HEK293 (cell line): ENCODE data around the gene ACAN.

Experiments used
- EGR2 ChIP-seq: fragments of 450-650 bp; formaldehyde crosslinking; IDR thresholded peaks from 2 replicates; pipeline ENCODE4 v1.5.1; 2016; ENCODE audit warnings: low read depth, missing biosample characterization, missing genetic modification characterization
- GLIS1 ChIP-seq: fragments of 450-650 bp; formaldehyde crosslinking; IDR thresholded peaks from 2 replicates; pipeline ENCODE4 v1.5.1; 2016; ENCODE audit warnings: missing biosample characterization, missing genetic modification characterization
- KLF17 ChIP-seq: fragments of 450-650 bp; formaldehyde crosslinking; IDR thresholded peaks from 2 replicates; pipeline ENCODE4 v1.5.1; 2016; ENCODE audit warnings: missing biosample characterization, missing genetic modification characterization
- KLF8 ChIP-seq: fragments of 450-650 bp; formaldehyde crosslinking; IDR thresholded peaks from 2 replicates; pipeline ENCODE4 v1.5.1; 2016; ENCODE audit warnings: missing biosample characterization, missing genetic modification characterization
- PATZ1 ChIP-seq: fragments of 450-650 bp; formaldehyde crosslinking; IDR thresholded peaks from 2 replicates; pipeline ENCODE4 v1.5.1; 2016; ENCODE audit warnings: missing biosample characterization, missing genetic modification characterization
- SP2 ChIP-seq: fragments of 450-650 bp; formaldehyde crosslinking; IDR thresholded peaks from 2 replicates; pipeline ENCODE4 v1.5.1; 2016; ENCODE audit warnings: missing biosample characterization, missing genetic modification characterization
- SP3 ChIP-seq: fragments of 450-650 bp; formaldehyde crosslinking; IDR thresholded peaks from 2 replicates; pipeline ENCODE4 v1.5.1; 2016; ENCODE audit warnings: missing biosample characterization, missing genetic modification characterization
- ZBTB17 ChIP-seq: fragments of 450-650 bp; formaldehyde crosslinking; IDR thresholded peaks from 2 replicates; pipeline ENCODE4 v1.5.1; 2016; ENCODE audit warnings: missing biosample characterization, missing genetic modification characterization
- ZBTB20 ChIP-seq: fragments of 450-650 bp; formaldehyde crosslinking; IDR thresholded peaks from 2 replicates; pipeline ENCODE4 v1.5.1; 2016; ENCODE audit warnings: missing biosample characterization, missing genetic modification characterization
- ZFHX2 ChIP-seq: fragments of 450-650 bp; formaldehyde crosslinking; conservative IDR thresholded peaks from 2 replicates; pipeline ENCODE4 v1.5.1; 2016; ENCODE audit warnings: missing biosample characterization, missing genetic modification characterization
- ZFP69B ChIP-seq: fragments of 450-650 bp; formaldehyde crosslinking; IDR thresholded peaks from 2 replicates; pipeline ENCODE4 v1.5.1; 2016; ENCODE audit warnings: missing biosample characterization, missing genetic modification characterization
- ZNF10 ChIP-seq: fragments of 450-650 bp; formaldehyde crosslinking; IDR thresholded peaks from 2 replicates; pipeline ENCODE4 v1.5.1; 2017; ENCODE audit warnings: missing biosample characterization, missing genetic modification characterization
- ZNF23 ChIP-seq: fragments of 450-650 bp; formaldehyde crosslinking; IDR thresholded peaks from 2 replicates; pipeline ENCODE4 v1.5.1; 2016; ENCODE audit warnings: missing biosample characterization, missing genetic modification characterization, borderline replicate concordance
- ZNF292 ChIP-seq: fragments of 450-650 bp; formaldehyde crosslinking; IDR thresholded peaks from 2 replicates; pipeline ENCODE4 v1.5.1; 2016; ENCODE audit warnings: low read depth, missing biosample characterization, missing genetic modification characterization, borderline replicate concordance
- ZNF350 ChIP-seq: fragments of 450-650 bp; formaldehyde crosslinking; IDR thresholded peaks from 2 replicates; pipeline ENCODE4 v1.5.0; 2017; ENCODE audit warnings: missing biosample characterization, mild to moderate bottlenecking, missing genetic modification characterization
- ZNF433 ChIP-seq: fragments of 450-650 bp; formaldehyde crosslinking; IDR thresholded peaks from 2 replicates; pipeline ENCODE4 v1.5.1; 2016; ENCODE audit warnings: missing biosample characterization, missing genetic modification characterization, low read depth
- ZNF560 ChIP-seq: fragments of 450-650 bp; formaldehyde crosslinking; IDR thresholded peaks from 2 replicates; pipeline ENCODE4 v1.5.1; 2017; ENCODE audit warnings: missing biosample characterization, missing genetic modification characterization, borderline replicate concordance
- ZNF596 ChIP-seq: fragments of 450-650 bp; IDR thresholded peaks from 2 replicates; pipeline ENCODE4 v1.5.0; 2018; ENCODE audit warnings: missing biosample characterization, mild to moderate bottlenecking, missing genetic modification characterization, moderate library complexity
- ZNF610 ChIP-seq: fragments of 450-650 bp; formaldehyde crosslinking; IDR thresholded peaks from 2 replicates; pipeline ENCODE4 v1.5.1; 2016; ENCODE audit warnings: missing biosample characterization, missing genetic modification characterization, borderline replicate concordance
- ZNF660 ChIP-seq: fragments of 450-650 bp; IDR thresholded peaks from 2 replicates; pipeline ENCODE4 v1.5.1; 2018; ENCODE audit warnings: missing biosample characterization, mild to moderate bottlenecking, missing genetic modification characterization
- ZNF677 ChIP-seq: fragments of 450-650 bp; IDR thresholded peaks from 2 replicates; pipeline ENCODE4 v1.5.0; 2018; ENCODE audit warnings: missing biosample characterization, mild to moderate bottlenecking, missing genetic modification characterization, moderate library complexity
- ZNF701 ChIP-seq: fragments of 450-650 bp; formaldehyde crosslinking; IDR thresholded peaks from 2 replicates; pipeline ENCODE4 v1.5.1; 2016; ENCODE audit warnings: missing biosample characterization, missing genetic modification characterization
- ZNF777 ChIP-seq: fragments of 450-650 bp; formaldehyde crosslinking; IDR thresholded peaks from 2 replicates; pipeline ENCODE4 v1.5.1; 2017; ENCODE audit warnings: missing biosample characterization, missing genetic modification characterization, borderline replicate concordance
- ZNF792 ChIP-seq: fragments of 450-650 bp; formaldehyde crosslinking; IDR thresholded peaks from 2 replicates; pipeline ENCODE4 v1.5.1; 2016; ENCODE audit warnings: missing biosample characterization, missing genetic modification characterization
- ZSCAN30 ChIP-seq: fragments of 450-650 bp; IDR thresholded peaks from 2 replicates; pipeline ENCODE4 v1.5.1; 2018; ENCODE audit warnings: missing biosample characterization, mild to moderate bottlenecking, missing genetic modification characterization, moderate library complexity
- TF ChIP-seq, protein P1 (sequence below): fragments of 450-650 bp; formaldehyde crosslinking; IDR thresholded peaks from 2 replicates; pipeline ENCODE4 v1.5.1; 2016; ENCODE audit warnings: missing biosample characterization, missing genetic modification characterization
- TF ChIP-seq, protein P2 (sequence below): fragments of 450-650 bp; formaldehyde crosslinking; IDR thresholded peaks from 2 replicates; pipeline ENCODE4 v1.5.1; 2016; ENCODE audit warnings: missing biosample characterization, missing genetic modification characterization
- TF ChIP-seq, protein P3 (sequence below): fragments of 450-650 bp; formaldehyde crosslinking; IDR thresholded peaks from 2 replicates; pipeline ENCODE4 v1.5.1; 2016; ENCODE audit warnings: missing biosample characterization, missing genetic modification characterization
- TF ChIP-seq, protein P4 (sequence below): fragments of 450-650 bp; IDR thresholded peaks from 2 replicates; pipeline ENCODE4 v1.5.1; 2018; ENCODE audit warnings: missing biosample characterization, mild to moderate bottlenecking, missing genetic modification characterization

The ACAN gene

DNA sequence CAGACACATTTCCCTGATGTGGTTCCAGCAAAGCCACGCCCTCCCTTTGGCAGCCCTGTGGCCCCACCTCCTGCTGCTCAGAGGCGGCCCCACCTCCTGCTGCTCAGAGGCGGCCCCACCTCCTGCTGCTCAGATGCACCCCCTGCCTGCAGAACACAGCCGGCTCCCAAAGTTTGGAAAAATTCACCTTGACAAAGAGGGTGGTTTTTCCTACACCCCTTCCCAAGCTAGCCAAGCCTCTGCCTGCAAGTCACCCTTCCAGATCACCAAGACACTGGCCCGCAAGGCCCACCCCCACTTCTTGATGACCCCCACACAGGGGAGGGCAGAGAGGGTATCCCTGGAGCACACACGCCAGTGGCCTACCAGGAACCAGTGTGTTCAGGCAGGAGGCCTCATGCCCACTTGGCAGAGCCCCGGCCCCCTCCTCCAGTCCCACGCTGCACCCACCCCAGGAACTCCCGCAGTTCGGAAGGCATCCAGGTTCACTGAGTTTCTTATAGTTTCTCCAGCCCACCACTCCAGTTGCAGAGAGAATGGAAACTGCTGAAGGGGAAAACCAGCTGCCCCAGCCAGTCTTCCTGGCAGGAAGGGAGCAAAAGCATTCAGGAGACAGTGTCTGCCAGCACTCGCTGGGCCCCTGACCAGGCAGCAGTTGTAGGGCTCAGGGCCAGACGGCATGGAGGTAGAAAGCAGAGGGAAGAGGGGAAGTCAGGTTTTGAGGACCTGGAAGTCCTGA, 94.4 kb downstream of the ACAN start (continued):
- TF ChIP-seq ZNF792 (tag by site-specific recombination): no peak
- peak; percentile 52 for TF ChIP-seq ZBTB17
- TF ChIP-seq ZSCAN30: peak; percentile 81; the same call in 1 of the 2 replicates
- TF ChIP-seq KLF17 (tag by site-specific recombination): no peak
- no peak for TF ChIP-seq ZNF610
- no peak for TF ChIP-seq ZNF433 (tag by site-specific recombination)
- peak; percentile 74 for TF ChIP-seq ZBTB20
- TF ChIP-seq ZNF660 (tag by site-specific recombination): no peak
- TF ChIP-seq SP2 (tag by site-specific recombination): peak; percentile 66
- TF ChIP-seq EGR2 (tag by site-specific recombination): 0 out of 2 replicates have a peak, but pooled peaks have one; percentile 5
- peak; percentile 66 for TF ChIP-seq SP3 (tag by site-specific recombination)
- TF ChIP-seq, protein P1, sequence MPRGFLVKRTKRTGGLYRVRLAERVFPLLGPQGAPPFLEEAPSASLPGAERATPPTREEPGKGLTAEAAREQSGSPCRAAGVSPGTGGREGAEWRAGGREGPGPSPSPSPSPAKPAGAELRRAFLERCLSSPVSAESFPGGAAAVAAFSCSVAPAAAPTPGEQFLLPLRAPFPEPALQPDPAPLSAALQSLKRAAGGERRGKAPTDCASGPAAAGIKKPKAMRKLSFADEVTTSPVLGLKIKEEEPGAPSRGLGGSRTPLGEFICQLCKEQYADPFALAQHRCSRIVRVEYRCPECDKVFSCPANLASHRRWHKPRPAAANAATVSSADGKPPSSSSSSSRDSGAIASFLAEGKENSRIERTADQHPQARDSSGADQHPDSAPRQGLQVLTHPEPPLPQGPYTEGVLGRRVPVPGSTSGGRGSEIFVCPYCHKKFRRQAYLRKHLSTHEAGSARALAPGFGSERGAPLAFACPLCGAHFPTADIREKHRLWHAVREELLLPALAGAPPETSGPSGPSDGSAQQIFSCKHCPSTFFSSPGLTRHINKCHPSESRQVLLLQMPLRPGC (tag by site-specific recombination): no peak
- TF ChIP-seq ZNF596 (tag by site-specific recombination): no peak
- peak; percentile 97 for TF ChIP-seq GLIS1 (tag by site-specific recombination)
- TF ChIP-seq, protein P2, sequence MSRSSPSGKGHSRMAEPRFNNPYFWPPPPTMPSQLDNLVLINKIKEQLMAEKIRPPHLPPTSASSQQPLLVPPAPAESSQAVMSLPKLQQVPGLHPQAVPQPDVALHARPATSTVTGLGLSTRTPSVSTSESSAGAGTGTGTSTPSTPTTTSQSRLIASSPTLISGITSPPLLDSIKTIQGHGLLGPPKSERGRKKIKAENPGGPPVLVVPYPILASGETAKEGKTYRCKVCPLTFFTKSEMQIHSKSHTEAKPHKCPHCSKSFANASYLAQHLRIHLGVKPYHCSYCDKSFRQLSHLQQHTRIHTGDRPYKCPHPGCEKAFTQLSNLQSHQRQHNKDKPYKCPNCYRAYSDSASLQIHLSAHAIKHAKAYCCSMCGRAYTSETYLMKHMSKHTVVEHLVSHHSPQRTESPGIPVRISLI (tag by site-specific recombination): no peak
- no peak for TF ChIP-seq ZNF777
- TF ChIP-seq ZNF677 (tag by site-specific recombination): no peak
- peak; percentile 42; the same call in 1 of the 2 replicates for TF ChIP-seq KLF8
- TF ChIP-seq ZNF350 (tag by site-specific recombination): no peak
- peak; percentile 49 for TF ChIP-seq ZFHX2
- TF ChIP-seq ZNF560: no peak
- TF ChIP-seq ZFP69B (tag by site-specific recombination): peak; percentile 97
- TF ChIP-seq ZNF701 (tag by site-specific recombination): no peak
- TF ChIP-seq, protein P3, sequence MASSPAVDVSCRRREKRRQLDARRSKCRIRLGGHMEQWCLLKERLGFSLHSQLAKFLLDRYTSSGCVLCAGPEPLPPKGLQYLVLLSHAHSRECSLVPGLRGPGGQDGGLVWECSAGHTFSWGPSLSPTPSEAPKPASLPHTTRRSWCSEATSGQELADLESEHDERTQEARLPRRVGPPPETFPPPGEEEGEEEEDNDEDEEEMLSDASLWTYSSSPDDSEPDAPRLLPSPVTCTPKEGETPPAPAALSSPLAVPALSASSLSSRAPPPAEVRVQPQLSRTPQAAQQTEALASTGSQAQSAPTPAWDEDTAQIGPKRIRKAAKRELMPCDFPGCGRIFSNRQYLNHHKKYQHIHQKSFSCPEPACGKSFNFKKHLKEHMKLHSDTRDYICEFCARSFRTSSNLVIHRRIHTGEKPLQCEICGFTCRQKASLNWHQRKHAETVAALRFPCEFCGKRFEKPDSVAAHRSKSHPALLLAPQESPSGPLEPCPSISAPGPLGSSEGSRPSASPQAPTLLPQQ (tag by site-specific recombination): peak; percentile 96
- peak; percentile 87 for TF ChIP-seq PATZ1 (tag by site-specific recombination)
- TF ChIP-seq ZNF10 (tag by site-specific recombination): peak; percentile 75; the same call in 1 of the 2 replicates
- TF ChIP-seq, protein P4, sequence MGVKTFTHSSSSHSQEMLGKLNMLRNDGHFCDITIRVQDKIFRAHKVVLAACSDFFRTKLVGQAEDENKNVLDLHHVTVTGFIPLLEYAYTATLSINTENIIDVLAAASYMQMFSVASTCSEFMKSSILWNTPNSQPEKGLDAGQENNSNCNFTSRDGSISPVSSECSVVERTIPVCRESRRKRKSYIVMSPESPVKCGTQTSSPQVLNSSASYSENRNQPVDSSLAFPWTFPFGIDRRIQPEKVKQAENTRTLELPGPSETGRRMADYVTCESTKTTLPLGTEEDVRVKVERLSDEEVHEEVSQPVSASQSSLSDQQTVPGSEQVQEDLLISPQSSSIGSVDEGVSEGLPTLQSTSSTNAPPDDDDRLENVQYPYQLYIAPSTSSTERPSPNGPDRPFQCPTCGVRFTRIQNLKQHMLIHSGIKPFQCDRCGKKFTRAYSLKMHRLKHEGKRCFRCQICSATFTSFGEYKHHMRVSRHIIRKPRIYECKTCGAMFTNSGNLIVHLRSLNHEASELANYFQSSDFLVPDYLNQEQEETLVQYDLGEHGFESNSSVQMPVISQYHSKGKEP (tag by site-specific recombination): 0 out of 2 replicates have a peak, but pooled peaks have one; percentile 33
- TF ChIP-seq ZNF23 (tag by site-specific recombination): no peak
- TF ChIP-seq ZNF292: no peak
